Stimulated activated CD8-positive, alpha-beta memory T cell treated with anti-CD3 and anti-CD28 coated beads, Interleukin-4, amount 100 ng/mL, for 4 hours (primary cell): ENCODE data around the gene MYL11.
A peak's percentile ranks its signal among the peaks of the same experiment; 100 is the strongest.
"Not testable (repeated sequence)": the region's sequence is repeated elsewhere in the genome, so short reads cannot be mapped to it uniquely, and the experiment has no call there.

Source experiments
- DNase-seq, 2 donors: peaks; one replicate each; pipeline ENCODE4 v3.0.0-alpha.2; 2020; ENCODE audit warnings: low read depth in 2 of 2, low spot score in 1 of 2

MYL11 gene

DNA sequence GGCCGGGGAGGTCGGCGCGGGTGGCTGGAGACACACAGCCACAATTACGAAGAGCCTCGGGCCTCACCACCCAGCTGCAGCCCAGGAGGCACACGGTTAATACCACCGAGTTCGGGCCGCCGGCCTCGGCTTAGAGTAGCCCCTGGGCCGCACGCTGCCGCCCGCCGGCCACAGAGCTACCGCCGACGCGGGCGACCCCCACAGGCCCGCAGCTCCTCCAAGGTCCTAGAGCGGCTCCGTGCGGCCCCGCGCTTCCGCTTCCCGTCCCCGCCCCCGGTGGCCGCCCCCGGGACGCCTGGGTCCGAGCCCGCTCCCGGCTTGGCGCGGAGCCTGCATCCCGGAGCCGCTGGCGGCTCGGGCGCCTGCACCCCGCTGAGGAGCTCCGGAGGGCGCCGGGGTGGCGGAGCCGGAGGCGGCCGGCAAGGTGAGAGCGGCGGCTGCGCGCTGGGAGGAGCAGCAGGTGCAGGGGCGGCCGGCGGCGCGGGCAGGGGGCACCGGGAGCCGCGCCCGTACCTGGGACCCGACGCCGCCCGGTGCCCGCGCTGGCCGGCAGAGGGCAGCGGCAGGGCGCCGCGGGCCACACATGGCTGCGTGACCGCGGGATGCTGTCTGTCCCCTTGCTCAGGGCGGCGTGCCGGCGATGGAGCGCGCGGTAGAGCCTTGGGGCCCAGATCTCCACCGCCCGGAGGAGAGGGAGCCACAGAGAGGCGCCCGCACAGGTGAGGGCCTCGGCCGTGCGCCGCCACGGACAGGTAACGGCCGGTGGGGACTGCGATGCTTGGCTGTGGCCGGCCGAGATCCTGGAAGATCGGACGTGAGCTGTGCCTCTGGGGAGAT, 20.8 kb downstream of the MYL11 start, which contains the start of gene ZNF48:
TSS of gene ZNF48 (plus strand) at position 266 of the 837 bp plus-strand sequence. CDS start at position 641, 375 bp downstream.
- DNase-seq = no peak

GRCh38 chr16:30395992-30396585, 21.5 kb downstream of the MYL11 start:
- DNase-seq = no peak

- DNase-seq = not testable (repeated sequence)
Observed at GRCh38 chr16:30396627-30397026, 22.0 kb downstream of the MYL11 start.

GRCh38 chr16:30397056-30397455, 22.5 kb downstream of the MYL11 start:
- no peak for DNase-seq

GRCh38 chr16:30397776-30398660, 23.4 kb downstream of the MYL11 start:
- DNase-seq = no peak

DNA sequence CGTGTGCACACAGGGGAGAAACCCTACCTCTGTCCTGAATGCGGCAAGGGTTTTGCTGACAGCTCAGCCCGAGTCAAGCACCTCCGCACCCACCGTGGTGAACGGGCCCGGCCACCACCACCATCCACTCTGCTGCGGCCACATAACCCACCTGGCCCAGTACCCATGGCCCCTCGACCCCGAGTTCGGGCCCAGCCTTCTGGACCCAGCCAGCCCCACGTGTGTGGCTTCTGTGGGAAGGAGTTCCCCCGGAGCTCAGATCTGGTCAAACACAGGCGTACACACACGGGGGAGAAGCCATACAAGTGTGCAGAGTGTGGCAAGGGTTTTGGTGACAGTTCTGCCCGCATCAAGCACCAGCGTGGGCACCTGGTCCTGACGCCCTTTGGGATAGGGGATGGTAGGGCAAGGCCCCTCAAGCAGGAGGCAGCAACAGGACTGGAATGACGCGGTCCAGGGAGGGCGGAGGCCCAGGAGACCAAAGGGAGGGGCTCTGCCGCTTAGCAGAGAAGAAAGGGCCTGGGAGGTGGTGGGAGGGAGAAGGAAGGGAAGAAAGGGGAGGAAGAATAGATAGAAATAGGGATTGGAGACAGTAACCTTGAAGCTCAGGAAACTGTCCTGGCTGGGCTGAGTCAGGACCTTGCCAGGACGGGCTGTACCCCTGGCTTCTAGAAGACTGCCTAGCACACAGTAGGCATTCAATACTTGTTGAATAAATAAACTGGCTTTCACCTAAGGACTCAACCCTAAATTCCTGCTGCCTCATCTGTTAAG, 24.2 kb downstream of the MYL11 start:
- no peak for DNase-seq

- DNase-seq = no peak
Observed at GRCh38 chr16:30399435-30400186, 25.0 kb downstream of the MYL11 start.

DNA sequence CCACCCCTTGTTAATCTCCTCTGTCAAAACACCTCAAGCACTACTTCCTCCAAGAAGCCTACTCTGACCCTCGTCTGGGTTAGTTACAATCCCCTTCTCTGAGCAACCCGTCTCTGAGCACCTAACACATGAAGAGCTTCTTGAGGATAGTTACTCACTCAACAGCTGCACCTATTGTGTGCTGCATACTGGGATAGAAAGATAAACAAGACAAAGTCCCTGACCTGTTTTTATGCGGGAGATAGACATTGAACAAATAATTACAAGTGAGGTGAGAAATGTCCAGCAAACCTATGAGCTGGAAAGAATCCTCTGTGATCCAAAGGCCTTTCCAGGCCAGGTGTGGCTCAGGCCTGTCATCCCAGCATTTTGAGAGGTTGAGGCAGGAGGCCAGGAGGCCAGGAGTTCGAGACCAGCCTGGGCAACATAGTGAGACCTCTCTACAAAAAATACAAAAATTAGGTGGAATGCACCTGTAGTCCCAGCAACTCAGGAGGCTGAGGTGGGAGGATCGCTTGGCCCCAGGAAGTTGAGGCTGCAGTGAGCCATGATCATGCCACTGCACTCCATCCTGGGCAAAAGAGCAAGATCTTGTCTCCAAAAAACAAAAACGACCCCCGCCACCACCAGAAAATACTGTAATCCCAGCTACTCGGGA, 27.3 kb downstream of the MYL11 start:
- DNase-seq = no peak

GRCh38 chr16:30406795-30407101, 32.1 kb downstream of the MYL11 start:
- no peak for DNase-seq

GRCh38 chr16:30407102-30407803, 32.7 kb downstream of the MYL11 start, which contains the start of gene ZNF771:
Gene ZNF771 (plus strand): TSS chr16:30407606. CDS start chr16:30408054, 448 bp downstream.
- DNase-seq = peak; percentile 73 to 85

GRCh38 chr16:30407804-30408534, 33.4 kb downstream of the MYL11 start:
- DNase-seq = no peak

DNA sequence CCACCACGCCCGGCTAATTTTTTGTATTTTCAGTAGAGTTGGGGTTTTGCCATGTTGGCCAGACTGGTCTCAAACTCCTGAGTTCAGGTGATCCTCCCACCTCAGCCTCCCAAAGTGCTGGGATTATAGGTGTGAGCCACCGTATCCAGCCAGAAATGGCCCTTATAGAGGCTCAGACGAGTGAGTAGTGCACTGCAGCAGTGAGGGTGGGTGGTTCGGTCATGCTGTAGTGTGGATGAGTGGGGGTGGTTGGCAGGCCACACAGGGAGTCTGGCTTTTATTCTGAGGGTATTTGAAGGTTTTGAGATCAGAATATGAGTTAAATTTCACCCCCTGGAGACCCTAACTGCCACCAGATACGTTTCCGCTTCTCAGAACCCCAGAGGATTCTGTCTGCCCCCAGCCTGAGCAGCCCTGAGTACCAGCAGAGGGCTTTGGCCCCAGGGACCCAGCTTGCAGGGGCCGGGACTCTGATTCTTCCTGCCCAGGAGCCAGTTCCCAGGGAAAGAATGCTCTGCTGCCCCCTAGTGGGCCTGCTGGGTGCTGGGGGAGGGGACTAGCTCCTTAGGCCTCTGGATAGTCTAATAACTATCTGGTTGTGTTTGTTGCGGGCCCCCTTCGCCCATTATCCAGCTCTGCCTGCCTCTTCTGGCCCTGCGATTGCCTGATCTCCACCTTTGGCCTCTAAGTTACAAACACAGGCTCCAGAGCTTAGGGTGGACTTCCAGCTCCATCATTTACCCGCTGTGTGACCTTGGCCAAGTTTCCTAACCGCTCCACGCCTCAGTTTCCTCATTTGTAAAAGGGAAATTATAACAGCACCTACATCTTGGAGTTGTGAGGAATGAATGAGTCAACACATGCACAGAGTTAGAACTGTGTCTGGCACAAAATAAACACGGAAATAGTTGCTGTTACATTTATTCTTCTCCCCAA, 34.8 kb downstream of the MYL11 start:
- peak; percentile 81 to 96 for DNase-seq

- DNase-seq = no peak
Observed at GRCh38 chr16:30413112-30413806, 38.7 kb downstream of the MYL11 start.

DNA sequence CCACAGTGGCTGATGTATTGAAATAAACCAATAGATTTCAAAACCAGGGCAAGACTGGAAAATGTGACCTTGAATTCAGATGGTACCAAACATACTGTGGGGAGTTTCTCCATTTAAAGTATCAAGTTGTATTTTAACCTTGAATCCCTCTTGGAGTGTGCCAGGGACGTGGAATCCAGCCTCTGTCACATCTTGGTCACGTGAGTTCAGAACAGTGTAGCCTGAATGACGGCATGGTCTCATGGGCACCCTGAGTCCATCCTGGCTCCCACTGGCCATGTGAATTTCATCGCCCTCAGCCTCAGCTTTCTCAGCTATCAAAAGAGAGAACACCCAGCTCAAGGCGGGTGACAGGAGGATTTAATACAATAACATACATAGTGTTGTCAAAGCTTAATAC, 39.6 kb downstream of the MYL11 start:
- DNase-seq = no peak

- no peak for DNase-seq
Observed at GRCh38 chr16:30416047-30416603, 41.5 kb downstream of the MYL11 start.
